GM19328 (cell line): Measurements from ENCODE around the gene NTM.
"Not testable (repeated sequence)": the region's sequence is repeated elsewhere in the genome, so short reads cannot be mapped to it uniquely, and the experiment has no call there.

Experiments used
- ATAC-seq: cut with Tn5 transposase; IDR thresholded peaks from one replicate; pipeline ENCODE4 v1.9.1; 2021; ENCODE audit warnings: mild to moderate bottlenecking, moderate library complexity; ENCODE audit not compliant: unreplicated experiment

Gene NTM

GRCh38 chr11:131418189-131418588, 47.8 kb downstream of the NTM start:
- no peak for ATAC-seq

- no peak for ATAC-seq
These were observed 50.8 kb downstream of the NTM start for GRCh38 chr11:131421066-131421855.

- no peak for ATAC-seq
These were observed 51.6 kb downstream of the NTM start for GRCh38 chr11:131422029-131422428.

- ATAC-seq: no peak
These were observed 52.1 kb downstream of the NTM start for GRCh38 chr11:131422496-131422895.

- ATAC-seq: no peak
These were observed 53.3 kb downstream of the NTM start for GRCh38 chr11:131423688-131424087.

- not testable (repeated sequence) for ATAC-seq
These were observed 54.0 kb downstream of the NTM start for GRCh38 chr11:131424257-131424876.

GRCh38 chr11:131425285-131425684, 54.9 kb downstream of the NTM start:
- ATAC-seq: no peak

- no peak for ATAC-seq
These were observed 58.4 kb downstream of the NTM start for GRCh38 chr11:131428853-131429252.

- no peak for ATAC-seq
These were observed 60.2 kb downstream of the NTM start for GRCh38 chr11:131430473-131431208.

- ATAC-seq: no peak
These were observed 70.8 kb downstream of the NTM start for GRCh38 chr11:131441051-131441810.

GRCh38 chr11:131446590-131447275, 76.3 kb downstream of the NTM start:
- no peak for ATAC-seq

- ATAC-seq: no peak
These were observed 76.9 kb downstream of the NTM start for GRCh38 chr11:131447277-131447815.

- ATAC-seq: no peak
These were observed 77.5 kb downstream of the NTM start for GRCh38 chr11:131447898-131448297.

GRCh38 chr11:131449036-131450019, 78.9 kb downstream of the NTM start:
- no peak for ATAC-seq

GRCh38 chr11:131454490-131454889, 84.1 kb downstream of the NTM start:
- ATAC-seq: no peak

- no peak for ATAC-seq
These were observed 84.6 kb downstream of the NTM start for GRCh38 chr11:131454989-131455388.

- ATAC-seq: no peak
These were observed 85.7 kb downstream of the NTM start for GRCh38 chr11:131455843-131456704.

- no peak for ATAC-seq
These were observed 86.7 kb downstream of the NTM start for GRCh38 chr11:131457163-131457562.
